Parathyroid adenoma (tissue), 2 donors: Measurements from ENCODE around the gene SHROOM3.
"Not testable (repeated sequence)": the region's sequence is repeated elsewhere in the genome, so short reads cannot be mapped to it uniquely, and the experiment has no call there.

Experiments used
- H2AFZ ChIP-seq: fragments of 300-600 bp; sonication (generic); one replicate; pipeline ENCODE4 v1.7.0; 2017; ENCODE audit warnings: antibody characterized with exemption, mild to moderate bottlenecking
- H3K27ac ChIP-seq: fragments of 300-600 bp; sonication (generic); one replicate; pipeline ENCODE4 v1.7.0; 2017
- H3K27me3 ChIP-seq: fragments of 300-600 bp; sonication (generic); one replicate; pipeline ENCODE4 v1.7.0; 2017; ENCODE audit warnings: low read length; ENCODE audit not compliant: control insufficient read depth, insufficient read depth
- H3K36me3 ChIP-seq: fragments of 300-600 bp; sonication (generic); one replicate; pipeline ENCODE4 v1.7.0; 2017; ENCODE audit warnings: low read length; ENCODE audit not compliant: control insufficient read depth, insufficient read depth
- H3K4me1 ChIP-seq: fragments of 300-600 bp; sonication (generic); one replicate; pipeline ENCODE4 v1.7.0; 2017; ENCODE audit warnings: control low read depth
- H3K4me2 ChIP-seq: fragments of 300-600 bp; sonication (generic); one replicate; pipeline ENCODE4 v1.7.0; 2017; ENCODE audit warnings: low read length
- H3K4me3 ChIP-seq: fragments of 300-600 bp; sonication (generic); one replicate; pipeline ENCODE4 v1.7.0; 2017; ENCODE audit warnings: low read depth, low read length
- H3K79me2 ChIP-seq: fragments of 300-600 bp; sonication (generic); one replicate; pipeline ENCODE4 v1.7.0; 2017; ENCODE audit warnings: control low read depth
- H3K9ac ChIP-seq: fragments of 300-600 bp; sonication (generic); one replicate; pipeline ENCODE4 v1.7.0; 2017; ENCODE audit warnings: mild to moderate bottlenecking
- H3K9me3 ChIP-seq: fragments of 300-600 bp; sonication (generic); one replicate; pipeline ENCODE4 v1.7.0; 2017; ENCODE audit warnings: low read length; ENCODE audit not compliant: control insufficient read depth
- TF ChIP-seq, protein P1 (sequence below): fragments of 300-600 bp; sonication (generic); IDR thresholded peaks from one replicate; pipeline ENCODE4 v1.7.0; 2017; ENCODE audit warnings: antibody characterized with exemption, mild to moderate bottlenecking
- donor health status: primary hyperparathyroidism.

SHROOM3 gene

DNA sequence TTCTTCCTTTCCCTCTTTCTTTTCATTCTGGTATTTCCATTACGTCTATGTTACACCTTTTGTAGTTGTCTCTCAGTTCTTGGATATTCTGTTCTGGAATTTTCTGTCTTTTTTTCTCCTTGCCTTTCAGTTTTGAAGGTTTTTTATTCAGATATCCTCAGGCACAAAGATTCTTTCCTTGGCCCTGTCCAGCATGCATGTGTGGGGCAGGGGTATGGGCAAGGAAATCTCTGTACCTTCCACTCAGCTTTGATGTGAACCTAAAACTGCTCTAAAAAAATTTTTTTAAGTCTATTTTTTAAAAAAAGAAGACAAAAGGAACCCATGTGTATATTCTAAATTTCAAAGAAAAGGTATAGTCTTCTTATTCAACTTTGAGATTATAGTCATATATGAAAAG is 282.4 kb downstream of the SHROOM3 start:
- Histone ChIP-seq H3K36me3 (no peaks in the 10 kb centered on the region), H3K4me1 (peaks cover 3% of the 10 kb centered on the region), H2AFZ (no peak overlapping the region), H3K79me2 (no peaks in the 10 kb centered on the region), H3K4me3 (no peak overlapping the region), H3K27me3 (no peaks in the 10 kb centered on the region), H3K9ac (no peak overlapping the region), H3K9me3 (no peaks in the 10 kb centered on the region), H3K27ac (no peak overlapping the region), H3K4me2 (no peak overlapping the region)
- TF ChIP-seq, protein P1, sequence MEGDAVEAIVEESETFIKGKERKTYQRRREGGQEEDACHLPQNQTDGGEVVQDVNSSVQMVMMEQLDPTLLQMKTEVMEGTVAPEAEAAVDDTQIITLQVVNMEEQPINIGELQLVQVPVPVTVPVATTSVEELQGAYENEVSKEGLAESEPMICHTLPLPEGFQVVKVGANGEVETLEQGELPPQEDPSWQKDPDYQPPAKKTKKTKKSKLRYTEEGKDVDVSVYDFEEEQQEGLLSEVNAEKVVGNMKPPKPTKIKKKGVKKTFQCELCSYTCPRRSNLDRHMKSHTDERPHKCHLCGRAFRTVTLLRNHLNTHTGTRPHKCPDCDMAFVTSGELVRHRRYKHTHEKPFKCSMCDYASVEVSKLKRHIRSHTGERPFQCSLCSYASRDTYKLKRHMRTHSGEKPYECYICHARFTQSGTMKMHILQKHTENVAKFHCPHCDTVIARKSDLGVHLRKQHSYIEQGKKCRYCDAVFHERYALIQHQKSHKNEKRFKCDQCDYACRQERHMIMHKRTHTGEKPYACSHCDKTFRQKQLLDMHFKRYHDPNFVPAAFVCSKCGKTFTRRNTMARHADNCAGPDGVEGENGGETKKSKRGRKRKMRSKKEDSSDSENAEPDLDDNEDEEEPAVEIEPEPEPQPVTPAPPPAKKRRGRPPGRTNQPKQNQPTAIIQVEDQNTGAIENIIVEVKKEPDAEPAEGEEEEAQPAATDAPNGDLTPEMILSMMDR: no peak

GRCh38 chr4:76718021-76718420 is 283.0 kb downstream of the SHROOM3 start:
- Histone ChIP-seq H3K4me3 (no peak overlapping the region), H3K27ac (no peak overlapping the region), H2AFZ (no peak overlapping the region), H3K36me3 (no peaks in the 10 kb centered on the region), H3K79me2 (no peaks in the 10 kb centered on the region), H3K9ac (no peak overlapping the region), H3K4me2 (peak overlapping the region; percentile 32), H3K4me1 (peaks cover 3% of the 10 kb centered on the region), H3K9me3 (no peaks in the 10 kb centered on the region), H3K27me3 (no peaks in the 10 kb centered on the region)
- TF ChIP-seq, protein P1: no peak

- H3K36me3 ChIP-seq: no peaks in the 10 kb centered on the region
- TF ChIP-seq, protein P1: no peak
- peaks cover 6% of the 10 kb centered on the region for H3K4me1 ChIP-seq
- H3K27me3 ChIP-seq: no peaks in the 10 kb centered on the region
- H3K9me3 ChIP-seq: no peaks in the 10 kb centered on the region
- H3K4me3 ChIP-seq: no peak overlapping the region
- H3K27ac ChIP-seq: no peak overlapping the region
- H3K79me2 ChIP-seq: no peaks in the 10 kb centered on the region
- no peak overlapping the region for H3K4me2 ChIP-seq
- no peak overlapping the region for H3K9ac ChIP-seq
- no peak overlapping the region for H2AFZ ChIP-seq
Observed at GRCh38 chr4:76718831-76719230, 283.8 kb downstream of the SHROOM3 start.

DNA sequence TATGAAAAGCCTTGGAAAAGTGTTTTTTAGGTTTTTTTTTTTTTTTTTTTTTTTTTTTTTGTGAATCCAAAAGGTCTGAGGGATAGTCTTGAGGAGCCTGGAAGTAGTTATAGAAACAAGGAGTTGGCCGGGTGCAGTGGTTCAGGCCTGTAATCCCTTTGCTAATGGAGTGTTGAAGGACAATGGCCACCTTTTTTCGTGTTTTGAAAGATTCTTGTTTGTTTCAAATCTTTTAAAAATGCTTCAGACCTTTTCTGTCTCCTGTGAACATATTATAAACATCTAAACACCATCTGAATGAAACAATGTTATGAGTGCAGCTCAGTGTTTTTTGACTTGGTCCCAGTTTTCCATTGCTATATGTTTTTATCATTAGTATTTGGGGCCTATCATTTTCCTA is 285.1 kb downstream of the SHROOM3 start:
- no peaks in the 10 kb centered on the region for H3K79me2 ChIP-seq

GRCh38 chr4:76722146-76722545 is 287.1 kb downstream of the SHROOM3 start:
- not testable (repeated sequence) for H3K79me2 ChIP-seq, H3K36me3 ChIP-seq, H3K4me3 ChIP-seq, H3K4me2 ChIP-seq, H3K27ac ChIP-seq, H3K4me1 ChIP-seq, H3K9me3 ChIP-seq, H2AFZ ChIP-seq, H3K9ac ChIP-seq, H3K27me3 ChIP-seq

More for the DNA sequence above, 285.1 kb downstream of the SHROOM3 start:
- no peak overlapping the region for H3K9ac ChIP-seq
- H3K4me3 ChIP-seq: no peak overlapping the region
- peaks cover 6% of the 10 kb centered on the region for H3K4me1 ChIP-seq
- no peak overlapping the region for H3K27ac ChIP-seq
- H3K9me3 ChIP-seq: no peaks in the 10 kb centered on the region
- H3K27me3 ChIP-seq: no peaks in the 10 kb centered on the region
- TF ChIP-seq, protein P1: no peak
- H3K36me3 ChIP-seq: no peaks in the 10 kb centered on the region
- H3K4me2 ChIP-seq: no peak overlapping the region
- H2AFZ ChIP-seq: no peak overlapping the region
